ENCODE measurements around the gene TMEM97.

- TF ChIP-seq CTCF (IDR thresholded peaks at IDR 0.05; ENCODE audit: poor library complexity) (no peak), EZH2 (IDR thresholded peaks at IDR 0.05; ENCODE audit: borderline replicate concordance) (no peak)
These were observed 48.8 kb downstream of the TMEM97 start for GRCh38 chr17:28367641-28368305.

Data from hepatocyte (in vitro differentiated cells).